ENCODE data around the gene LRRC74A. TPM values are rescaled to one million over a fixed set of nuclear protein-coding genes. Genes with fewer than 3 reads are reported as not detected.

LRRC74A gene
- total and polyA plus RNA-seq, 10 of the 15 experiments (the other 5 are each of a cell fraction or from before 2014, with no cell fraction given): not detected

GRCh38 chr14:76908834-76909233 lies 82.6 kb downstream of the LRRC74A start (continued):
- no peak for TF ChIP-seq E2F4 (IDR thresholded peaks at IDR 0.05; ENCODE audit: low read depth, low read length)

GRCh38 chr14:76909266-76909665 lies 83.1 kb downstream of the LRRC74A start:
- TF ChIP-seq CBX3 (IDR thresholded peaks at IDR 0.05; ENCODE audit: borderline replicate concordance, low read depth): no peak
- TF ChIP-seq KDM1A (IDR thresholded peaks at IDR 0.05; ENCODE audit: borderline replicate concordance): no peak
- TF ChIP-seq ZNF207 (IDR thresholded peaks at IDR 0.05; ENCODE audit: borderline replicate concordance): no peak
- TF ChIP-seq MXI1 (IDR thresholded peaks at IDR 0.05; ENCODE audit: low read depth, low read length): no peak
- TF ChIP-seq BACH1 (IDR thresholded peaks at IDR 0.05; ENCODE audit: borderline replicate concordance): no peak
- no peak for TF ChIP-seq CREM (IDR thresholded peaks at IDR 0.05; ENCODE audit: low read depth)
- TF ChIP-seq E2F8 (IDR thresholded peaks at IDR 0.05; ENCODE audit: low read depth, partially characterized antibody): no peak
- no peak for TF ChIP-seq TCF12 (IDR thresholded peaks at IDR 0.05; ENCODE audit: low read depth, low read length)
- no peak for TF ChIP-seq CHD1 (IDR thresholded peaks at IDR 0.05; ENCODE audit: low read depth, low read length)
- TF ChIP-seq NFYA (IDR thresholded peaks at IDR 0.05; ENCODE audit: borderline replicate concordance, low read depth, low read length): no peak
- no peak for TF ChIP-seq USF2 (IDR thresholded peaks at IDR 0.05; ENCODE audit: borderline replicate concordance, low read depth, low read length)
- no peak for TF ChIP-seq STAT3 (IDR thresholded peaks at IDR 0.05; ENCODE audit: low read depth, low read length)
- TF ChIP-seq PBX3 (IDR thresholded peaks at IDR 0.05; ENCODE audit: insufficient replicate concordance, low read depth, low read length): no peak
- no peak for TF ChIP-seq CHD2 (IDR thresholded peaks at IDR 0.05; ENCODE audit: borderline replicate concordance, low read depth, low read length)
- TF ChIP-seq NFIC (IDR thresholded peaks at IDR 0.05; ENCODE audit: low read depth, low read length): no peak
- RAD21 ChIA-PET (ENCODE audit: unreplicated experiment): interaction anchor here (0.8 to 12.8 kb wide), 5 partner anchors 33 to 158 kb away, joined by 3 to 233 read pairs (median 59); no protein-coding TSS in a partner anchor
- no TSS peak for BruUV-seq (replicated peaks)
- intact Hi-C loops (cut with micrococcal nuclease; ENCODE audit: unreplicated experiment): no loop called here
- SMC1A ChIA-PET (ENCODE audit: uncharacterized antibody, unreplicated experiment): interaction anchor here (1.0 to 8.1 kb wide), 4 partner anchors 33 to 159 kb away, joined by 3 to 164 read pairs (median 20); no protein-coding TSS in a partner anchor
- DNase-seq (ENCODE audit: low read depth, low spot score): no peak
- Histone ChIP-seq H3K9ac (ENCODE audit: control insufficient read depth, insufficient read depth, low read length) (no peak overlapping the region), H3K27me3 (replicated peaks in 1 of 2; ENCODE audit: control insufficient read depth in 2 of 2, insufficient read depth in 2 of 2, low read length in 1 of 2) (no peaks in the 10 kb centered on the region), H3K4me2 (ENCODE audit: control insufficient read depth, insufficient read depth) (no peak overlapping the region), H3K79me2 (ENCODE audit: control insufficient read depth, insufficient read depth, low read length) (no peaks in the 10 kb centered on the region), H2AFZ (ENCODE audit: control insufficient read depth, low read depth, low read length) (peak overlapping the region; percentile 46), H3K4me3 (no peak overlapping the region), H4K20me1 (ENCODE audit: control insufficient read depth, insufficient read depth) (no peaks in the 10 kb centered on the region), H3K9me3 (replicated peaks; ENCODE audit: control insufficient read depth, insufficient read depth, low read length) (no peaks in the 10 kb centered on the region), H3K36me3 (ENCODE audit: control insufficient read depth in 2 of 2, insufficient read depth in 2 of 2, low read length in 1 of 2) (no peaks in the 10 kb centered on the region), H3K27ac (ENCODE audit: control insufficient read depth, insufficient read depth) (no peak overlapping the region; the same call in 1 of the 2 replicates), H3K4me1 (ENCODE audit: control insufficient read depth, insufficient read depth, low read length) (peaks cover 18% of the 10 kb centered on the region)
- FAIRE-seq: no peak
- 96% methylated on average over 2 of the region's 2 CpGs for WGBS (ENCODE audit: insufficient coverage, insufficient replicate concordance, low lambda C conversion rate, missing lambda C conversion rate)
- CTCF ChIA-PET: interaction anchor here (1.6 to 8.0 kb wide), 4 partner anchors 29 to 160 kb away, joined by 4 to 171 read pairs (median 124); no protein-coding TSS in a partner anchor
- ATAC-seq: no peak
- POLR2A ChIA-PET: interaction anchor here (1.0 kb wide), 1 partner anchor 119 kb away, joined by 3 read pairs; no protein-coding TSS in a partner anchor
- in situ Hi-C loops (cut with MboI): no loop called here
